Activated CD8-positive, alpha-beta memory T cell treated with anti-CD3 and anti-CD28 coated beads, Interleukin-2, amount 50 U/mL, for 24 hours (primary cell): ENCODE measurements around the gene ANKS1B.
"Not testable (repeated sequence)": the region's sequence is repeated elsewhere in the genome, so short reads cannot be mapped to it uniquely, and the experiment has no call there.

Experiments
- DNase-seq: peaks from one replicate; pipeline ENCODE4 v3.0.0-alpha.2; 2020; ENCODE audit errors: extremely low read depth

ANKS1B gene

GRCh38 chr12:99577125-99577524 is 407.6 kb downstream of the ANKS1B start:
- DNase-seq: not testable (repeated sequence)

- DNase-seq: no peak
Observed at GRCh38 chr12:99573980-99574379, 410.8 kb downstream of the ANKS1B start.

GRCh38 chr12:99567072-99567471 is 417.7 kb downstream of the ANKS1B start:
- DNase-seq: no peak

GRCh38 chr12:99558109-99558508 is 426.6 kb downstream of the ANKS1B start:
- DNase-seq: no peak

- DNase-seq: no peak
Observed at GRCh38 chr12:99553461-99553860, 431.3 kb downstream of the ANKS1B start.

GRCh38 chr12:99552022-99552421 is 432.7 kb downstream of the ANKS1B start:
- DNase-seq: no peak

- DNase-seq: no peak
Observed at GRCh38 chr12:99549651-99550050, 435.1 kb downstream of the ANKS1B start.

GRCh38 chr12:99549196-99549595 is 435.5 kb downstream of the ANKS1B start:
- no peak for DNase-seq

GRCh38 chr12:99544457-99544856 is 440.3 kb downstream of the ANKS1B start:
- DNase-seq: no peak

GRCh38 chr12:99529966-99530365 is 454.8 kb downstream of the ANKS1B start:
- DNase-seq: no peak

- DNase-seq: no peak
Observed at GRCh38 chr12:99528478-99528877, 456.3 kb downstream of the ANKS1B start.

GRCh38 chr12:99523853-99524252 is 460.9 kb downstream of the ANKS1B start:
- DNase-seq: no peak

- no peak for DNase-seq
Observed at GRCh38 chr12:99522456-99522855, 462.3 kb downstream of the ANKS1B start.

GRCh38 chr12:99521664-99522063 is 463.1 kb downstream of the ANKS1B start:
- no peak for DNase-seq

GRCh38 chr12:99513066-99513465 is 471.7 kb downstream of the ANKS1B start:
- no peak for DNase-seq

- no peak for DNase-seq
Observed at GRCh38 chr12:99505805-99506204, 478.9 kb downstream of the ANKS1B start.

- DNase-seq: no peak
Observed at GRCh38 chr12:99498756-99499155, 486.0 kb downstream of the ANKS1B start.

- no peak for DNase-seq
Observed at GRCh38 chr12:99495799-99496198, 488.9 kb downstream of the ANKS1B start.

- no peak for DNase-seq
Observed at GRCh38 chr12:99493197-99493596, 491.5 kb downstream of the ANKS1B start.

- no peak for DNase-seq
Observed at GRCh38 chr12:99486277-99486676, 498.5 kb downstream of the ANKS1B start.

GRCh38 chr12:99479149-99479548 is 505.6 kb downstream of the ANKS1B start:
- DNase-seq: no peak

GRCh38 chr12:99476956-99477355 is 507.8 kb downstream of the ANKS1B start:
- no peak for DNase-seq

GRCh38 chr12:99455350-99456035 is 529.2 kb downstream of the ANKS1B start:
- no peak for DNase-seq

GRCh38 chr12:99454539-99455172 is 530.1 kb downstream of the ANKS1B start:
- DNase-seq: no peak
